WTC11 (cell line): ENCODE measurements around the gene GZMM. TPM values are rescaled to one million over a fixed set of nuclear protein-coding genes. Genes with fewer than 3 reads are reported as not detected.

ENCODE experiments used
- ATAC-seq: fragments of 200-7000 bp; cut with Tn5 transposase; 2 replicates; pipeline ENCODE4 v1.10.0; 2021; ENCODE audit warnings: mild to moderate bottlenecking, moderate library complexity
- CTCF ChIA-PET: fragments of 300-600 bp; sonication (Branson Sonifier 250); formaldehyde crosslinking; loops from one replicate; lab custom pipeline; 2021; ENCODE audit warnings: antibody characterized with exemption; lab: Charles Lee
- POLR2A ChIA-PET: fragments of 350-600 bp; sonication (Branson Sonifier 250); formaldehyde crosslinking; loops from one replicate; lab custom pipeline; 2021; ENCODE audit warnings: antibody characterized with exemption; lab: Charles Lee
- DNase-seq: peaks from one replicate; pipeline ENCODE4 v3.0.0; 2021; ENCODE audit warnings: low spot score
- H3K27ac Mint-ChIP-seq: 2 replicates; pipeline ENCODE4 v1.8.0; 2021; ENCODE audit warnings: mixed read lengths
- H3K27me3 Mint-ChIP-seq: 2 replicates; pipeline ENCODE4 v1.8.0; 2021; ENCODE audit warnings: low read depth, mild to moderate bottlenecking, moderate library complexity, mixed read lengths
- H3K36me3 Mint-ChIP-seq: 2 replicates; pipeline ENCODE4 v1.8.0; 2021; ENCODE audit warnings: mixed read lengths
- H3K4me1 Mint-ChIP-seq: 2 replicates; pipeline ENCODE4 v1.8.0; 2022; ENCODE audit warnings: mixed read lengths
- H3K4me3 Mint-ChIP-seq: 2 replicates; pipeline ENCODE4 v1.8.0; 2021; ENCODE audit warnings: mild to moderate bottlenecking, moderate library complexity, mixed read lengths
- H3K9me3 Mint-ChIP-seq: 2 replicates; pipeline ENCODE4 v1.8.0; 2021; ENCODE audit warnings: mixed read lengths
- ARID4B ChIP-seq: sonication (generic); formaldehyde crosslinking; IDR thresholded peaks from 2 replicates; pipeline ENCODE4 v1.8.0; 2023; ENCODE audit warnings: missing genetic modification reagents, mild to moderate bottlenecking, borderline replicate concordance
- CREB1 ChIP-seq: sonication (generic); formaldehyde crosslinking; IDR thresholded peaks from 2 replicates; pipeline ENCODE4 v1.8.0; 2023; ENCODE audit warnings: mild to moderate bottlenecking, missing genetic modification reagents
- NR3C1 ChIP-seq: sonication (generic); formaldehyde crosslinking; conservative IDR thresholded peaks from 2 replicates; pipeline ENCODE4 v1.8.1; 2023; ENCODE audit warnings: low read depth, mild to moderate bottlenecking, missing genetic modification reagents
- PREB ChIP-seq: sonication (generic); formaldehyde crosslinking; IDR thresholded peaks from 2 replicates; pipeline ENCODE4 v1.8.1; 2022; ENCODE audit warnings: mild to moderate bottlenecking, missing genetic modification reagents, moderate library complexity, borderline replicate concordance
- ZNF232 ChIP-seq: sonication (generic); formaldehyde crosslinking; IDR thresholded peaks from 2 replicates; pipeline ENCODE4 v1.8.0; 2022; ENCODE audit warnings: mild to moderate bottlenecking, missing genetic modification reagents
- ZNF416 ChIP-seq: fragments of 250-450 bp; sonication (Bioruptor Pico); IDR thresholded peaks from 2 replicates; pipeline ENCODE4 v1.9.0; 2021; ENCODE audit warnings: mild to moderate bottlenecking, inconsistent platforms
- ZNF512 ChIP-seq: sonication (generic); formaldehyde crosslinking; IDR thresholded peaks from 2 replicates; pipeline ENCODE4 v1.8.1; 2022; ENCODE audit warnings: missing genetic modification reagents, borderline replicate concordance
- total RNA-seq: library from RNA; stranded (reverse); gene quantifications from 3 replicates; pipeline ENCODE4 v1.2.3, GENCODE V29; 2021

GZMM gene
- total RNA-seq, 1 experiment from 2014 or later, result 0.68 TPM

- ChIA-PET CTCF (no interaction called here), POLR2A (no interaction called here)
- H3K4me1 Mint-ChIP-seq, result no peaks in the 10 kb centered on the region
- no peak overlapping the region for H3K4me3 Mint-ChIP-seq
- peaks cover 15% of the 10 kb centered on the region for H3K9me3 Mint-ChIP-seq
- ATAC-seq (no peak), DNase-seq (no peak)
- peaks cover 20% of the 10 kb centered on the region for H3K27me3 Mint-ChIP-seq
- no peak for TF ChIP-seq PREB (CRISPR knock-in tag)
- no peak for TF ChIP-seq ARID4B (CRISPR knock-in tag)
- no peak for TF ChIP-seq ZNF416 (CRISPR knock-in tag)
- TF ChIP-seq CREB1, result no peak
- no peak for TF ChIP-seq ZNF232
- TF ChIP-seq NR3C1 (CRISPR knock-in tag), result no peak
- no peak for TF ChIP-seq ZNF512
- H3K36me3 Mint-ChIP-seq, result peaks cover 9% of the 10 kb centered on the region; the same call in 1 of the 2 replicates
- H3K27ac Mint-ChIP-seq, result no peak overlapping the region
These were observed 53.8 kb downstream of the GZMM start for GRCh38 chr19:597406-598315.

Other genes starting within 250 kb of the GZMM start
- gene MIER2, start 199.3 kb upstream of the GZMM start, total RNA-seq, result 56.3 to 63.6 TPM (median 60.9 TPM) in 3 replicates
- 6.6 to 9.8 TPM (median 7.9 TPM) in 3 replicates for gene C2CD4C, start 134.9 kb upstream of the GZMM start, total RNA-seq
- 8.4 to 9.8 TPM (median 9.0 TPM) in 3 replicates for gene SHC2, start 83.0 kb upstream of the GZMM start, total RNA-seq
- 3.2 to 4.7 TPM (median 3.9 TPM) in 3 replicates for gene MADCAM1, start 47.6 kb upstream of the GZMM start, total RNA-seq
- 14.3 to 18.8 TPM (median 14.9 TPM) in 3 replicates for gene TPGS1, start 36.6 kb upstream of the GZMM start, total RNA-seq
- 124 to 129 TPM (median 126 TPM) in 3 replicates for gene CDC34, start 12.3 kb upstream of the GZMM start, total RNA-seq
- 758 to 847 TPM (median 841 TPM) in 3 replicates for gene BSG, start 28.5 kb downstream of the GZMM start, total RNA-seq
- gene HCN2, start 45.8 kb downstream of the GZMM start, total RNA-seq, result 8.0 to 9.2 TPM (median 8.1 TPM) in 3 replicates
- gene POLRMT, start 89.5 kb downstream of the GZMM start, total RNA-seq, result 113 to 139 TPM (median 116 TPM) in 3 replicates
- 1.4 to 1.6 TPM (median 1.6 TPM) in 3 replicates for gene FGF22, start 95.8 kb downstream of the GZMM start, total RNA-seq
- 66.7 to 84.4 TPM (median 68.1 TPM) in 3 replicates for gene RNF126, start 119.2 kb downstream of the GZMM start, total RNA-seq
- 8.7 to 12.2 TPM (median 10.1 TPM) in 3 replicates for gene FSTL3, start 132.3 kb downstream of the GZMM start, total RNA-seq
- gene PRSS57, start 151.4 kb downstream of the GZMM start, total RNA-seq, result not detected in 3 replicates
- 17.7 to 25.6 TPM (median 22.1 TPM) in 3 replicates for gene PALM, start 164.9 kb downstream of the GZMM start, total RNA-seq
- 0.66 to 0.78 TPM (median 0.70 TPM) in 3 replicates for gene MISP, start 207.1 kb downstream of the GZMM start, total RNA-seq